Stimulated activated CD8-positive, alpha-beta memory T cell treated with anti-CD3 and anti-CD28 coated beads, Interleukin-7, amount 100 ng/mL, for 48 hours (primary cell): Measurements from ENCODE around the gene POLR2E.
"Not testable (repeated sequence)": the region's sequence is repeated elsewhere in the genome, so short reads cannot be mapped to it uniquely, and the experiment has no call there.

Experiments used
- DNase-seq, 2 donors: peaks; one replicate each; pipeline ENCODE4 v3.0.0-alpha.2; 2020; ENCODE audit warnings: low read depth in 1 of 2; ENCODE audit errors: extremely low read depth in 1 of 2

Gene POLR2E

GRCh38 chr19:1126984-1127760 is 32.0 kb upstream of the POLR2E start:
- DNase-seq: no peak

- no peak for DNase-seq
These were observed 30.7 kb upstream of the POLR2E start for GRCh38 chr19:1125601-1126467.

- no peak for DNase-seq
These were observed 28.9 kb upstream of the POLR2E start for GRCh38 chr19:1123885-1124677.

GRCh38 chr19:1123381-1123780 is 28.2 kb upstream of the POLR2E start:
- DNase-seq: no peak

- DNase-seq: peak; percentile 53 to 65
These were observed 27.8 kb upstream of the POLR2E start for GRCh38 chr19:1122972-1123363.

- no peak for DNase-seq
These were observed 27.1 kb upstream of the POLR2E start for GRCh38 chr19:1122021-1122971.

- DNase-seq: no peak
These were observed 26.2 kb upstream of the POLR2E start for GRCh38 chr19:1121395-1121794.

- DNase-seq: no peak
These were observed 24.5 kb upstream of the POLR2E start for GRCh38 chr19:1119475-1120217.

GRCh38 chr19:1118999-1119398 is 23.8 kb upstream of the POLR2E start:
- DNase-seq: no peak

GRCh38 chr19:1117654-1118053 is 22.5 kb upstream of the POLR2E start:
- no peak for DNase-seq

GRCh38 chr19:1116726-1117581 is 21.8 kb upstream of the POLR2E start:
- no peak for DNase-seq

GRCh38 chr19:1115646-1116420 is 20.7 kb upstream of the POLR2E start:
- DNase-seq: no peak

- not testable (repeated sequence) for DNase-seq
These were observed 19.6 kb upstream of the POLR2E start for GRCh38 chr19:1114728-1115127.

- no peak for DNase-seq
These were observed 18.9 kb upstream of the POLR2E start for GRCh38 chr19:1113986-1114483.

- DNase-seq: peak; percentile 63 to 81
These were observed 18.1 kb upstream of the POLR2E start for GRCh38 chr19:1113030-1113985.

- no peak for DNase-seq
These were observed 17.3 kb upstream of the POLR2E start for GRCh38 chr19:1112268-1113029.
